Ascending aorta (tissue), 2 donors: Measurements from ENCODE around the gene CCSER1. TPM values are rescaled to one million over a fixed set of nuclear protein-coding genes. Genes with fewer than 3 reads are reported as not detected.
"Not testable (repeated sequence)": the region's sequence is repeated elsewhere in the genome, so short reads cannot be mapped to it uniquely, and the experiment has no call there.

ENCODE experiments used
- DNase-seq, 2 donors: peaks; one replicate each; pipeline ENCODE4 v3.0.0-alpha.2; 2019; ENCODE audit warnings: low spot score in 2 of 2
- H3K27ac ChIP-seq, 2 donors: fragments of 200-600 bp; sonication (generic); one replicate each; pipeline ENCODE4 v1.5.1; 2016 to 2017; ENCODE audit warnings: mild to moderate bottlenecking in 1 of 2
- H3K27me3 ChIP-seq: fragments of 200-600 bp; sonication (generic); one replicate; pipeline ENCODE4 v1.5.1; 2017
- H3K36me3 ChIP-seq, 2 donors: fragments of 200-600 bp; sonication (generic); one replicate each; pipeline ENCODE4 v1.5.1; 2016
- H3K4me1 ChIP-seq, 2 donors: fragments of 200-600 bp; sonication (generic); one replicate each; pipeline ENCODE4 v1.5.1; 2016 to 2017; ENCODE audit warnings: mild to moderate bottlenecking in 1 of 2
- H3K4me3 ChIP-seq, 2 donors: fragments of 200-600 bp; sonication (generic); one replicate each; pipeline ENCODE4 v1.5.1; 2016 to 2017; ENCODE audit warnings: mild to moderate bottlenecking in 1 of 2
- H3K9me3 ChIP-seq, 2 donors: fragments of 200-600 bp; sonication (generic); one replicate each; pipeline ENCODE4 v1.5.1; 2016
- CTCF ChIP-seq, 3 experiments: fragments of 200-600 bp in 2 of 3; fragments of 450-650 bp in 1 of 3; sonication (generic) in 2 of 3; IDR thresholded peaks; one replicate each; pipeline ENCODE4 v1.5.1; 2016 to 2019; ENCODE audit warnings: antibody characterized with exemption in 3 of 3, mild to moderate bottlenecking in 1 of 3, moderate library complexity in 1 of 3
- intact Hi-C: fragments of 100-400 bp; cut with DNase I; formaldehyde crosslinking; loops from one replicate; pipeline ENCODE4 v1.15.1; 2023
- total RNA-seq: library from RNA; depleted of rRNA; stranded (reverse); fragments of >200 nt; gene quantifications from one replicate; pipeline ENCODE4 v1.1.0, GENCODE V29; 2016

CCSER1 gene
- total RNA-seq, 1 donor from 2014 or later, result 8.9 TPM

- Histone ChIP-seq H3K36me3 (no peaks in the 10 kb centered on the region), H3K27me3 (no peaks in the 10 kb centered on the region), H3K9me3 (no peaks in the 10 kb centered on the region), H3K4me1 (no peaks in the 10 kb centered on the region), H3K27ac (no peak overlapping the region), H3K4me3 (no peak overlapping the region)
- no peak for TF ChIP-seq CTCF (IDR thresholded peaks at IDR 0.05)
- DNase-seq, result no peak
- intact Hi-C loops, result no loop called here
These were observed 1177.1 kb downstream of the CCSER1 start for GRCh38 chr4:91304292-91304691.

DNA sequence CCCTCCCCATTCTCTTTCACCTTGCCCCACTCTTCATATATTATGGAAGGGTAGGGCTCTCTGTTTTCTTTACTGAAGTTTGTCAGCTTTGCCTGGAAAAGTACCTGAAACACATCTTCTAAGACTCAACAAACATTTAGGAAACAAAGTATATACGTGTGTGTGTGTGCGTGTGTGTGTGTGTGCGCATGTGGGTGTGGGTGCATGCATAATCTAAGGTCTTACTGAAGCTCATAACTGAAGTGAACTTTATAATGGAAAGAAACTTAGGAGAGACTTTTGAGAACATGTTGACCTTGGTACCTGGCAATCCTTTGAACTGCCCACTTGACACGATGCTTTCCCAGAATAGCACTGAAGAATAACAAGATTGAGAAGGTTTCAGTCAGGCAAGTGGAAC, 1190.2 kb downstream of the CCSER1 start:
- no peaks in the 10 kb centered on the region for H3K4me1 ChIP-seq
- no peak overlapping the region for H3K4me3 ChIP-seq
- intact Hi-C loops, result no loop called here
- TF ChIP-seq CTCF (IDR thresholded peaks at IDR 0.05), result no peak
- no peak for DNase-seq
- no peaks in the 10 kb centered on the region for H3K36me3 ChIP-seq
- H3K9me3 ChIP-seq, result no peaks in the 10 kb centered on the region
- H3K27me3 ChIP-seq, result no peaks in the 10 kb centered on the region
- no peak overlapping the region for H3K27ac ChIP-seq

GRCh38 chr4:91319556-91320268, 1192.5 kb downstream of the CCSER1 start:
- no peak overlapping the region for H3K27ac ChIP-seq
- TF ChIP-seq CTCF (IDR thresholded peaks at IDR 0.05), result no peak
- H3K27me3 ChIP-seq, result no peaks in the 10 kb centered on the region
- H3K4me3 ChIP-seq, result no peak overlapping the region
- no peaks in the 10 kb centered on the region for H3K9me3 ChIP-seq
- H3K36me3 ChIP-seq, result no peaks in the 10 kb centered on the region
- intact Hi-C loops, result no loop called here
- no peaks in the 10 kb centered on the region for H3K4me1 ChIP-seq
- DNase-seq, result no peak

- no peak for DNase-seq
- Histone ChIP-seq H3K27ac (no peak overlapping the region), H3K9me3 (peaks cover 5 to 11% of the 10 kb centered on the region in 2 donors), H3K36me3 (no peaks in the 10 kb centered on the region), H3K27me3 (no peaks in the 10 kb centered on the region), H3K4me3 (no peak overlapping the region), H3K4me1 (peaks cover 0 to 3% of the 10 kb centered on the region in 2 donors)
- no peak for TF ChIP-seq CTCF (IDR thresholded peaks at IDR 0.05)
- intact Hi-C loops, result no loop called here
These were observed 1195.8 kb downstream of the CCSER1 start for GRCh38 chr4:91322961-91323360.

DNA sequence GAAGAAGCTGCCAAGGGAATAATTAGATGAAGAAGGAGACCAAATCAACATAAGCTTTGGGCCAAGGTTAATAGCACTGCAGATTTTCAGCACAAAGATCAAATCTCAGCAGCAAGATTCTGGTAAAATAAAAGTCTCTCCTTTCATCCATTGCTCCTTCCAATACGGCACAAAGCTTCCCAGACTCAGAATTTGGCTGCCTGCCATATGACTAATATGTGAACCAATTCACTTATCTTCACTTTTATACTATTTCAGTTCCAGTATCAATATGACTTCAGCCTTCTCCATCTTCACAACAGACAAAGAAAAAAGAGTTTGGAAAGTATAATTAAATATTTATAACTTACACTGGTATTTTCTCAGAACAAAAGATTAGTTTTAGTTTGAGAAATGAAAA, 1198.3 kb downstream of the CCSER1 start:
- Histone ChIP-seq H3K27me3 (no peaks in the 10 kb centered on the region), H3K4me3 (no peak overlapping the region), H3K27ac (no peak overlapping the region), H3K9me3 (peaks cover 8 to 11% of the 10 kb centered on the region in 2 donors), H3K36me3 (no peaks in the 10 kb centered on the region), H3K4me1 (peaks cover 0 to 3% of the 10 kb centered on the region in 2 donors)
- TF ChIP-seq CTCF (IDR thresholded peaks at IDR 0.05), result no peak
- intact Hi-C loops, result no loop called here
- DNase-seq, result no peak

- intact Hi-C loops, DNase-seq: not testable (repeated sequence)
- peaks cover 8 to 11% of the 10 kb centered on the region in 2 donors for H3K9me3 ChIP-seq
These were observed 1199.0 kb downstream of the CCSER1 start for GRCh38 chr4:91326167-91326566.

More at GRCh38 chr4:91326167-91326566, 1199.0 kb downstream of the CCSER1 start:
- H3K27me3 ChIP-seq, H3K27ac ChIP-seq, H3K4me1 ChIP-seq, H3K36me3 ChIP-seq, H3K4me3 ChIP-seq: not testable (repeated sequence)
